Measurements from ENCODE around the gene ARMH2.
"Not testable (repeated sequence)": the region's sequence is repeated elsewhere in the genome, so short reads cannot be mapped to it uniquely, and the experiment has no call there.

ARMH2 gene

GRCh38 chr6:24775520-24776058 is 23.1 kb downstream of the ARMH2 start:
- ChIA-PET POLR2A (interaction anchor here (0.6 to 1.1 kb wide), 3 partner anchors 30 to 32 kb away, joined by 3 to 4 read pairs (median 3); no protein-coding TSS in a partner anchor), CTCF (interaction anchor here (0.6 to 2.4 kb wide), 7 partner anchors 9 to 295 kb away, joined by 3 to 6 read pairs (median 3); no protein-coding TSS in a partner anchor)
- DNase-seq (ENCODE audit: low read depth, low spot score): no peak
- TF ChIP-seq, protein P1, sequence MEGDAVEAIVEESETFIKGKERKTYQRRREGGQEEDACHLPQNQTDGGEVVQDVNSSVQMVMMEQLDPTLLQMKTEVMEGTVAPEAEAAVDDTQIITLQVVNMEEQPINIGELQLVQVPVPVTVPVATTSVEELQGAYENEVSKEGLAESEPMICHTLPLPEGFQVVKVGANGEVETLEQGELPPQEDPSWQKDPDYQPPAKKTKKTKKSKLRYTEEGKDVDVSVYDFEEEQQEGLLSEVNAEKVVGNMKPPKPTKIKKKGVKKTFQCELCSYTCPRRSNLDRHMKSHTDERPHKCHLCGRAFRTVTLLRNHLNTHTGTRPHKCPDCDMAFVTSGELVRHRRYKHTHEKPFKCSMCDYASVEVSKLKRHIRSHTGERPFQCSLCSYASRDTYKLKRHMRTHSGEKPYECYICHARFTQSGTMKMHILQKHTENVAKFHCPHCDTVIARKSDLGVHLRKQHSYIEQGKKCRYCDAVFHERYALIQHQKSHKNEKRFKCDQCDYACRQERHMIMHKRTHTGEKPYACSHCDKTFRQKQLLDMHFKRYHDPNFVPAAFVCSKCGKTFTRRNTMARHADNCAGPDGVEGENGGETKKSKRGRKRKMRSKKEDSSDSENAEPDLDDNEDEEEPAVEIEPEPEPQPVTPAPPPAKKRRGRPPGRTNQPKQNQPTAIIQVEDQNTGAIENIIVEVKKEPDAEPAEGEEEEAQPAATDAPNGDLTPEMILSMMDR (IDR thresholded peaks at IDR 0.05; ENCODE audit: insufficient read depth, low read length, missing control alignments): no peak
- peak overlapping the region; percentile 100 for H3K4me3 ChIP-seq (ENCODE audit: low read depth, low read length)

DNA sequence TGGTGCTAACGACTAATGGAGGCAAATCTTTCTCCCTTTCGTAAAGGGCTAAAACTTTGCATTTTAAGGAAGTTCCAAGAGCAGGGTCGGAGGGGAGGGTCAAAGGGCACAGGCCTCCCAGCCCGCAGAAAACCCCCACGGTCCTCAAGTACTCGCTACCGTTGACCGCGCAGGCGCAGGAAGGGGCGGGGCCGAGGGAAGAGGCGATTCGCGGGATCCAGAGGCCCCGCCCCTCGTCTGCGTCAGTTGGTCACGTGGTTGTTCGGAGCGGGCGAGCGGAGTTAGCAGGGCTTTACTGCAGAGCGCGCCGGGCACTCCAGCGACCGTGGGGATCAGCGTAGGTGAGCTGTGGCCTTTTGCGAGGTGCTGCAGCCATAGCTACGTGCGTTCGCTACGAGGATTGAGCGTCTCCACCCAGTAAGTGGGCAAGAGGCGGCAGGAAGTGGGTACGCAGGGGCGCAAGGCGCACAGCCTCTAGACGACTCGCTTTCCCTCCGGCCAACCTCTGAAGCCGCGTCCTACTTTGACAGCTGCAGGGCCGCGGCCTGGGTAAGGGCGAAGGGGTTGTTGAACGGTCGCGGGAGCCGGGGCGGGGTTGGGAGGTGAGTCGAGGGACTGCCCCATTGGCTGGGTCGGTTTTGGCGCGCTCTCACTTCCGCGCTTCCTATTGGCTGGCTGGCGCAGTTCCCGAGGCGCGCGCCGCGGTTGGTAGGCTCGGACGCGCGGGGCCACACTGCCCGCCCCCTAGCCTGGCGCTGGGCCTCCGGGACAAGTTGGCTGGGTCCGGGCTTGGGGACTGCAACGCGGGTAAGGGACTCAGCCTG is 23.8 kb downstream of the ARMH2 start, which contains the start of gene GMNN:
Gene GMNN, plus strand, starts transcription at position 242 of the 824 bp plus-strand sequence. CDS start 2,310 bp downstream, outside the sequence.
- ChIA-PET POLR2A (interaction anchor here (0.6 to 1.1 kb wide), 3 partner anchors 30 to 32 kb away, joined by 3 to 4 read pairs (median 3); no protein-coding TSS in a partner anchor), CTCF (interaction anchor here (0.6 to 2.4 kb wide), 6 partner anchors 8 to 296 kb away, joined by 3 to 6 read pairs (median 4); no protein-coding TSS in a partner anchor)
- DNase-seq (ENCODE audit: low read depth, low spot score): no peak
- TF ChIP-seq, protein P1 (IDR thresholded peaks at IDR 0.05; ENCODE audit: insufficient read depth, low read length, missing control alignments): no peak
- peak within 1 kb of the TSS; percentile 100 for H3K4me3 ChIP-seq (ENCODE audit: low read depth, low read length)

- CTCF ChIA-PET: interaction anchor here (0.9 to 4.9 kb wide), 4 partner anchors 47 to 195 kb away, joined by 3 to 85 read pairs (median 6); no protein-coding TSS in a partner anchor
- POLR2A ChIA-PET: no interaction called here
- DNase-seq (ENCODE audit: low read depth, low spot score): no peak
- no peak overlapping the region for H3K4me3 ChIP-seq (ENCODE audit: low read depth, low read length)
- TF ChIP-seq, protein P1 (IDR thresholded peaks at IDR 0.05; ENCODE audit: insufficient read depth, low read length, missing control alignments): no peak
Observed at GRCh38 chr6:24768361-24768760, 30.4 kb downstream of the ARMH2 start.

GRCh38 chr6:24766680-24767462 is 31.8 kb downstream of the ARMH2 start:
- TF ChIP-seq, protein P1 (IDR thresholded peaks at IDR 0.05; ENCODE audit: insufficient read depth, low read length, missing control alignments): peak; percentile 13
- POLR2A ChIA-PET: no interaction called here
- no peak for DNase-seq (ENCODE audit: low read depth, low spot score)
- CTCF ChIA-PET: interaction anchor here (0.6 to 4.9 kb wide), 23 partner anchors 9 to 835 kb away, joined by 3 to 85 read pairs (median 4); no protein-coding TSS in a partner anchor
- no peak overlapping the region for H3K4me3 ChIP-seq (ENCODE audit: low read depth, low read length)

- CTCF ChIA-PET: interaction anchor here (0.7 to 4.9 kb wide), 12 partner anchors 10 to 271 kb away, joined by 3 to 85 read pairs (median 4); no protein-coding TSS in a partner anchor
- POLR2A ChIA-PET; H3K4me3 ChIP-seq (ENCODE audit: low read depth, low read length); DNase-seq (ENCODE audit: low read depth, low spot score): not testable (repeated sequence)
Observed at GRCh38 chr6:24765968-24766367, 32.7 kb downstream of the ARMH2 start.

DNA sequence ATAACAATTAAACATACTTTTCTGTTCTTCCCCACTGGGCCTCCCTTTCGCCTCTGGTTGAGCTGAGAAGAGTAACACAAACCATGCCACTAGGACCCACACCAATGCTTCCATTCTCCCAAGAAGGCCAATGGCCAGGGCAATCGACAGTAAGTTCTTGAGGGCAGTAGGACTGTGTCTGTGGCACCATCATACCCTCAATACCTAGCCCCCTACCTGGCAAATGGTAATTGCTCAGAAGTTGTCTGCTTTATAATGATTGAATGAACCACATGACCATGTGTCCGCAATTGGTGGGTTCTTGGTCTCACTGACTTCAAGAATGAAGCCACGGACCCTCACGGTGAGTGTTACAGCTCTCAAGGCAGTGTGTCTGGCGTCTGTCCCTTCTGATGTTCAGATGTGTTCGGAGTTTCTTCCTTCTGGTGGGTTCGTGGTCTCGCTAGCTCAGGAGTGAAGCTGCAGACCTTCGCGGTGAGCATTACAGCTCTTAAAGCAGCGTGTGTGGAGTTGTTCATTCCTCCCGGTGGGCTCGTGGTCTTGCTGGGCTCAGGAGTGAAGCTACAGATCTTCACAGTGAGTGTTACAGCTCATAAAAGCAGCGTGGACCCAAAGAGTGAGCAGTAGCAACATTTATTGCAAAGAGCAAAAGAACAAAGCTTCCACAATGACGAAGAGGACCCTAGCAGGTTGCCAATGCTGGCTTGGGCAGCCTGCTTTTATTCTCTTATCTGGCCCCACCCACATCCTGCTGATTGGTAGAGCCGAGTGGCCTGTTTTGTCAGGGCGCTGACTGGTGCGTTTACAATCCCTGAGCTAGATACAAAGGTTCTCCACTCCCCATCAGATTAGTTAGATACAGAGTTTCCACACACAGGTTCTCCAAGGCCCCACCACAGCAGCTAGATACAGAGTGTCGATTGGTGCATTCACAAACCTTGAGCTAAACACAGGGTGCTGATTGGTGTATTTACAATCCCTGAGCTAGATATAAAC is 33.6 kb downstream of the ARMH2 start:
- DNase-seq (ENCODE audit: low read depth, low spot score); POLR2A ChIA-PET: not testable (repeated sequence)
- CTCF ChIA-PET: interaction anchor here (0.6 to 4.9 kb wide), 5 partner anchors 10 to 243 kb away, joined by 3 to 85 read pairs (median 3); no protein-coding TSS in a partner anchor

More for the DNA sequence above, 33.6 kb downstream of the ARMH2 start:
- not testable (repeated sequence) for H3K4me3 ChIP-seq (ENCODE audit: low read depth, low read length)
